ENCODE measurements around the gene HPD. TPM values are rescaled to one million over a fixed set of nuclear protein-coding genes. Genes with fewer than 3 reads are reported as not detected.
"Not testable (repeated sequence)": the region's sequence is repeated elsewhere in the genome, so short reads cannot be mapped to it uniquely, and the experiment has no call there.

The HPD gene
- total and polyA plus RNA-seq, 2 donors (not counting 1 experiment from before 2014, with no cell fraction given) = 0.17 to 0.36 TPM

DNA sequence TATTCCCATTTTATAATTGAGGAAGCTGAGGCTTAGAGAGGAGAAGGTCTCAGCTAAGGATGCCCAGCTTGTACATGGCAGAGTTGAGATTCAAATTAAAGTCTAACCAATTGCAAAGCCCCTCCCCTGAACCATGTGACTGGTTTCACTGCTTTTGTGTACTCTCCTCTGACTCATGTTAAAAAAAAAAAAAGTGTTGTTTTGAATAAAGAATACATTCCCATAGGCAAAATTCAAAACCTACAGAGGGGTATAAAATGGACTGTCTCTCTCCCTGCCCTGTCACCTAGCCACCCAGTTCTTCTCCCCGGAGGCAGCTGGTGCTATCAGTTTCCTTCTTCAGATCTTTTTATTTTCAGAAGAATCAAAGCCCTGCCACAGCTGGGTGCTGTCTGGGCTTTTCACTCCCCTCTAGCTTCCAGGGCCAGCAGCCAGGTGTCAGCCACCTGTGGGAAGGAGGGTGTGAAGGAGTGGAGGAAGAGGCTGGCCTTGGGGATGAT lies 35.4 kb upstream of the HPD start:
- Histone ChIP-seq H3K27ac (ENCODE audit: insufficient read depth, low read length) (peak overlapping the region; percentile 34), H4K20me1 (ENCODE audit: control insufficient read depth, extremely low read depth, insufficient read depth, low read length) (no peaks in the 10 kb centered on the region), H3K4me3 (replicated peaks in 1 of 4; ENCODE audit: control extremely low read depth in 1 of 4, insufficient read depth in 1 of 4, low read depth in 3 of 4, low read length in 4 of 4) (peak overlapping the region in 1 of 4 experiments; percentile 21), H3K79me2 (ENCODE audit: control insufficient read depth, insufficient read depth, low read length) (peaks cover 59% of the 10 kb centered on the region), H3K27me3 (ENCODE audit: control insufficient read depth, insufficient read depth, low read length) (no peaks in the 10 kb centered on the region), H3K9ac (ENCODE audit: insufficient read depth, low read length) (no peak overlapping the region), H3K36me3 (ENCODE audit: control insufficient read depth, insufficient read depth, low read length) (peaks cover 10% of the 10 kb centered on the region), H3K4me1 (ENCODE audit: control insufficient read depth, extremely low read depth, insufficient read depth, low read length) (peaks cover 17% of the 10 kb centered on the region), H2AFZ (ENCODE audit: low read length) (no peak overlapping the region), H3K9me3 (ENCODE audit: control insufficient read depth, insufficient read depth, low read depth, low read length) (no peaks in the 10 kb centered on the region), H3K4me2 (ENCODE audit: extremely low read depth, insufficient read depth, low read length) (peak overlapping the region; percentile 40)
- DNase-seq (ENCODE audit: low read depth in 2 of 2) = peak; percentile 67 to 78
- TF ChIP-seq EZH2 (IDR thresholded peaks at IDR 0.05; ENCODE audit: low read length, missing control alignments) = no peak

- Histone ChIP-seq H3K9ac (ENCODE audit: insufficient read depth, low read length) (no peak overlapping the region), H3K27me3 (ENCODE audit: control insufficient read depth, insufficient read depth, low read length) (no peaks in the 10 kb centered on the region), H3K27ac (ENCODE audit: insufficient read depth, low read length) (no peak overlapping the region), H3K36me3 (ENCODE audit: control insufficient read depth, insufficient read depth, low read length) (peaks cover 9% of the 10 kb centered on the region), H3K79me2 (ENCODE audit: control insufficient read depth, insufficient read depth, low read length) (peaks cover 59% of the 10 kb centered on the region), H3K4me2 (ENCODE audit: extremely low read depth, insufficient read depth, low read length) (no peak overlapping the region), H3K9me3 (ENCODE audit: control insufficient read depth, insufficient read depth, low read depth, low read length) (no peaks in the 10 kb centered on the region), H3K4me1 (ENCODE audit: control insufficient read depth, extremely low read depth, insufficient read depth, low read length) (peaks cover 17% of the 10 kb centered on the region), H4K20me1 (ENCODE audit: control insufficient read depth, extremely low read depth, insufficient read depth, low read length) (no peaks in the 10 kb centered on the region), H3K4me3 (replicated peaks in 1 of 4; ENCODE audit: control extremely low read depth in 1 of 4, insufficient read depth in 1 of 4, low read depth in 3 of 4, low read length in 4 of 4) (no peak overlapping the region), H2AFZ (ENCODE audit: low read length) (no peak overlapping the region)
- DNase-seq (ENCODE audit: low read depth in 2 of 2) = no peak
- TF ChIP-seq EZH2 (IDR thresholded peaks at IDR 0.05; ENCODE audit: low read length, missing control alignments) = no peak
- no peak for TF ChIP-seq CTCF (conservative IDR thresholded peaks at IDR 0.05 in 1 of 2, IDR thresholded peaks at IDR 0.05 in 1 of 2; ENCODE audit: low read depth in 1 of 2, low read length in 2 of 2)
Observed at GRCh38 chr12:121892673-121893561, 34.3 kb upstream of the HPD start.

GRCh38 chr12:121889661-121890060 lies 31.0 kb upstream of the HPD start:
- H3K36me3 ChIP-seq (ENCODE audit: control insufficient read depth, insufficient read depth, low read length); H3K27me3 ChIP-seq (ENCODE audit: control insufficient read depth, insufficient read depth, low read length); H3K9ac ChIP-seq (ENCODE audit: insufficient read depth, low read length); H3K9me3 ChIP-seq (ENCODE audit: control insufficient read depth, insufficient read depth, low read depth, low read length); H2AFZ ChIP-seq (ENCODE audit: low read length); H4K20me1 ChIP-seq (ENCODE audit: control insufficient read depth, extremely low read depth, insufficient read depth, low read length): not testable (repeated sequence)
- DNase-seq (ENCODE audit: low read depth in 2 of 2) = peak in 1 of 2 donors; percentile 34
- H3K4me1 ChIP-seq (ENCODE audit: control insufficient read depth, extremely low read depth, insufficient read depth, low read length) = peaks cover 17% of the 10 kb centered on the region
- peaks cover 47% of the 10 kb centered on the region for H3K79me2 ChIP-seq (ENCODE audit: control insufficient read depth, insufficient read depth, low read length)
- H3K4me2 ChIP-seq (ENCODE audit: extremely low read depth, insufficient read depth, low read length) = peak overlapping the region; percentile 85
- H3K27ac ChIP-seq (ENCODE audit: insufficient read depth, low read length) = peak overlapping the region; percentile 18
- H3K4me3 ChIP-seq (replicated peaks in 1 of 4; ENCODE audit: control extremely low read depth in 1 of 4, insufficient read depth in 1 of 4, low read depth in 3 of 4, low read length in 4 of 4) = peak overlapping the region; percentile 64 to 100 (median 74)

DNA sequence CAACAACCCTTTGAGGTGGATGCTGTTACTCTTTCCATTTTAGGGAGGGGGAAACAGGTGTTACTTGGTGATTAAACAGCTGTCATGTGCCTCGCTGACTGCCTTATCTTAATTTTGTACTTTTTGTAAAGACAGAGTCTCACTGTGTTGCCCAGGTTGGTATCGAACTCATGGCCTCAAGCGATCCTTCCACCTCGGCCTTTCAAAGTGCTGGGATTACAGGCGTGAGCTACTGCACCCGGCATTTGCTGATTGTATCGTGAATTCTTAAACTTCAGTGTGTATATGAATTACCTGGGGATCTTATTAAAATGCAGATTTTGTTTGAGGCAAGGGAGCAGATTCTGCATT lies 30.6 kb upstream of the HPD start:
- peaks cover 3% of the 10 kb centered on the region for H3K36me3 ChIP-seq (ENCODE audit: control insufficient read depth, insufficient read depth, low read length)
- DNase-seq (ENCODE audit: low read depth in 2 of 2) = no peak
- peak overlapping the region; percentile 64 to 100 (median 74) for H3K4me3 ChIP-seq (replicated peaks in 1 of 4; ENCODE audit: control extremely low read depth in 1 of 4, insufficient read depth in 1 of 4, low read depth in 3 of 4, low read length in 4 of 4)
- H3K9ac ChIP-seq (ENCODE audit: insufficient read depth, low read length) = peak overlapping the region; percentile 80
- H3K4me2 ChIP-seq (ENCODE audit: extremely low read depth, insufficient read depth, low read length) = peak overlapping the region; percentile 85
- peaks cover 43% of the 10 kb centered on the region for H3K79me2 ChIP-seq (ENCODE audit: control insufficient read depth, insufficient read depth, low read length)
- no peak for TF ChIP-seq EZH2 (IDR thresholded peaks at IDR 0.05; ENCODE audit: low read length, missing control alignments)
- no peak for TF ChIP-seq CTCF (conservative IDR thresholded peaks at IDR 0.05 in 1 of 2, IDR thresholded peaks at IDR 0.05 in 1 of 2; ENCODE audit: low read depth in 1 of 2, low read length in 2 of 2)
- H3K27ac ChIP-seq (ENCODE audit: insufficient read depth, low read length) = peak overlapping the region; percentile 89
- no peaks in the 10 kb centered on the region for H3K27me3 ChIP-seq (ENCODE audit: control insufficient read depth, insufficient read depth, low read length)
- peaks cover 15% of the 10 kb centered on the region for H3K4me1 ChIP-seq (ENCODE audit: control insufficient read depth, extremely low read depth, insufficient read depth, low read length)
- no peak overlapping the region for H2AFZ ChIP-seq (ENCODE audit: low read length)
- H4K20me1 ChIP-seq (ENCODE audit: control insufficient read depth, extremely low read depth, insufficient read depth, low read length) = no peaks in the 10 kb centered on the region
- H3K9me3 ChIP-seq (ENCODE audit: control insufficient read depth, insufficient read depth, low read depth, low read length) = no peaks in the 10 kb centered on the region

Measured in fibroblast of lung (primary cell).